Astrocyte of the cerebellum (primary cell): ENCODE results near the gene AOC2.
"Not testable (repeated sequence)": the region's sequence is repeated elsewhere in the genome, so short reads cannot be mapped to it uniquely, and the experiment has no call there.

Experiments
- DNase-seq: peaks from one replicate; pipeline ENCODE4 v3.0.0-alpha.2; 2011; ENCODE audit warnings: low read depth
- H3K4me3 ChIP-seq: 2 replicates; pipeline ENCODE4 v1.5.1; 2011; ENCODE audit warnings: mild to moderate bottlenecking, low read depth, low read length, moderate library complexity
- in situ Hi-C: cut with HindIII; loops from 2 replicates; pipeline ENCODE4 v1.10.0; 2017; ENCODE audit warnings: low sequenced_read_pairs
- TF ChIP-seq, protein P1 (sequence below): IDR thresholded peaks from 2 replicates; pipeline ENCODE4 v1.5.1; 2012; ENCODE audit warnings: low read length, low read depth, moderate library complexity, mild to moderate bottlenecking; ENCODE audit errors: missing control alignments

AOC2 gene

DNA sequence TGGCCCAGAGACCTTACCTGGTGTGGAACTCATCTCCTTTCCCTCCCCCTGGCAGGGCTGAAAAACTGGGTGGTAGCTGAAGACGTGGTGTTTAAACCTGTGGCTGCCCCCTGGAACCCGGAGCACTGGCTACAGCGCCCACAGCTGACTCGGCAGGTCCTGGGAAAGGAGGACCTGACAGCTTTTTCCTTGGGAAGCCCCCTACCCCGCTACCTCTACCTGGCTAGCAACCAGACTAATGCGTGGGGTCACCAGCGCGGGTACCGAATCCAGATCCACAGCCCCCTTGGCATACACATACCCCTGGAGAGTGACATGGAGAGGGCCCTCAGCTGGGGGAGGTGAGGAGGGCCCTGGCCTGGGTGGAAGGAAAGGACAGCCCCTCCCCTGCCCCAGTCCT, 4.7 kb downstream of the AOC2 start:
- in situ Hi-C loops: no loop called here
- H3K4me3 ChIP-seq: no peak overlapping the region

DNA sequence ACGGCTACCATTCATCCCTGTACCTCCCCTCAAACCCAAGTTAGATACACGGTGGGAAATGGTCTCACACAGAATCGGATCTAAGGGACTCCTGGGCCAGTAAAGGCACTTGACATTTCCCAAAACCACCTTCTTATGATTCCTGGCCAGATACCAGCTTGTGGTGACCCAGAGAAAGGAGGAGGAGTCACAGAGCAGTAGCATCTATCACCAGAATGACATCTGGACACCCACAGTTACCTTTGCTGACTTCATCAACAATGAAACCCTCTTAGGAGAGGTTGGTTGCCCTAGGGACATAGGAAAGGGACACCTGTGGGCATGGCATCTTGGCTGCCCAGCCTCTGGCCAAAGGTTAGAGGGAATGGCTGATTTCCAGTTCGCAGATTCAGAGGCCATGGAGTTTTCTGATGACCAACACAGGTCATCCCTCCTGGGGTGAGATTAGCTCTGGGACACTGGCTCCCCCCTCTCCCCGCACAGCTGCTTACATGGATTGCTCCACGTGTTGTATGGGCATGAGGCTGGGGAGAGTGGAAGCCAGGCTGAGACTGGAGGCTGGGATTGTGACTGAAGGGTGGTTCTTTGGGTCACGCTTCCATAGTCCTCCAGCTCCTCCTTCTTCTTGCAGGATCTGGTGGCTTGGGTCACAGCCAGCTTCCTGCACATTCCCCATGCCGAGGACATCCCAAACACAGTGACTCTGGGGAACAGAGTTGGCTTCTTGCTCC, 5.2 kb downstream of the AOC2 start:
- H3K4me3 ChIP-seq: no peak overlapping the region
- TF ChIP-seq, protein P1, sequence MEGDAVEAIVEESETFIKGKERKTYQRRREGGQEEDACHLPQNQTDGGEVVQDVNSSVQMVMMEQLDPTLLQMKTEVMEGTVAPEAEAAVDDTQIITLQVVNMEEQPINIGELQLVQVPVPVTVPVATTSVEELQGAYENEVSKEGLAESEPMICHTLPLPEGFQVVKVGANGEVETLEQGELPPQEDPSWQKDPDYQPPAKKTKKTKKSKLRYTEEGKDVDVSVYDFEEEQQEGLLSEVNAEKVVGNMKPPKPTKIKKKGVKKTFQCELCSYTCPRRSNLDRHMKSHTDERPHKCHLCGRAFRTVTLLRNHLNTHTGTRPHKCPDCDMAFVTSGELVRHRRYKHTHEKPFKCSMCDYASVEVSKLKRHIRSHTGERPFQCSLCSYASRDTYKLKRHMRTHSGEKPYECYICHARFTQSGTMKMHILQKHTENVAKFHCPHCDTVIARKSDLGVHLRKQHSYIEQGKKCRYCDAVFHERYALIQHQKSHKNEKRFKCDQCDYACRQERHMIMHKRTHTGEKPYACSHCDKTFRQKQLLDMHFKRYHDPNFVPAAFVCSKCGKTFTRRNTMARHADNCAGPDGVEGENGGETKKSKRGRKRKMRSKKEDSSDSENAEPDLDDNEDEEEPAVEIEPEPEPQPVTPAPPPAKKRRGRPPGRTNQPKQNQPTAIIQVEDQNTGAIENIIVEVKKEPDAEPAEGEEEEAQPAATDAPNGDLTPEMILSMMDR: no peak
- no peak for DNase-seq
- in situ Hi-C loops: no loop called here

More for the DNA sequence above, 4.7 kb downstream of the AOC2 start:
- no peak for DNase-seq
- TF ChIP-seq, protein P1: no peak

DNA sequence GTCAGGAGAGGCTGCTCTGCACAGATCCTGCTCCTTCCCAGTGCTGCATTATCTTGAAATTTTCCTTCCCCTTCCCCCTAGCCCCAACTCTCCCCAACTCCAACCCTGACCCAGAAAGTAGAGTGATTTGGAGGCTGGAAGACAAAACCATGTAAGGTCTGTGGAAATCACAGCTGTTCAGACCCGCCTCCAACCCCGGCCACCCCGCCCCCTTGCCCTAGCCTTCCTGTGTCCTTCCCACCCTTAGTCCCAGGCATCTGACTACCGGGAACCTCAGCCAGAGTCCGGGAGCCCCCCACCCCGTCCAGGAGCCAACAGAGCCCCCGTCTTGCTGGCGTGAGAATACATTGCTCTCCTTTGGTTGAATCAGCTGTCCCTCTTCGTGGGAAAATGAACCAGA, 6.6 kb downstream of the AOC2 start, which contains the start of gene AOC3:
Gene AOC3 (plus strand): TSS at position 246 of the 400 bp plus-strand sequence. CDS start 145 bp downstream, at position 391.
- no peak within 1 kb of the TSS for H3K4me3 ChIP-seq
- DNase-seq: no peak
- in situ Hi-C loops: no loop called here
- TF ChIP-seq, protein P1: no peak

DNA sequence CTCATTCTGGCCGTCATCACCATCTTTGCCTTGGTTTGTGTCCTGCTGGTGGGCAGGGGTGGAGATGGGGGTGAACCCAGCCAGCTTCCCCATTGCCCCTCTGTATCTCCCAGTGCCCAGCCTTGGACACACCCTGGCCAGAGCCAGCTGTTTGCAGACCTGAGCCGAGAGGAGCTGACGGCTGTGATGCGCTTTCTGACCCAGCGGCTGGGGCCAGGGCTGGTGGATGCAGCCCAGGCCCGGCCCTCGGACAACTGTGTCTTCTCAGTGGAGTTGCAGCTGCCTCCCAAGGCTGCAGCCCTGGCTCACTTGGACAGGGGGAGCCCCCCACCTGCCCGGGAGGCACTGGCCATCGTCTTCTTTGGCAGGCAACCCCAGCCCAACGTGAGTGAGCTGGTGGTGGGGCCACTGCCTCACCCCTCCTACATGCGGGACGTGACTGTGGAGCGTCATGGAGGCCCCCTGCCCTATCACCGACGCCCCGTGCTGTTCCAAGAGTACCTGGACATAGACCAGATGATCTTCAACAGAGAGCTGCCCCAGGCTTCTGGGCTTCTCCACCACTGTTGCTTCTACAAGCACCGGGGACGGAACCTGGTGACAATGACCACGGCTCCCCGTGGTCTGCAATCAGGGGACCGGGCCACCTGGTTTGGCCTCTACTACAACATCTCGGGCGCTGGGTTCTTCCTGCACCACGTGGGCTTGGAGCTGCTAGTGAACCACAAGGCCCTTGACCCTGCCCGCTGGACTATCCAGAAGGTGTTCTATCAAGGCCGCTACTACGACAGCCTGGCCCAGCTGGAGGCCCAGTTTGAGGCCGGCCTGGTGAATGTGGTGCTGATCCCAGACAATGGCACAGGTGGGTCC, 7.2 kb downstream of the AOC2 start:
- DNase-seq, H3K4me3 ChIP-seq, in situ Hi-C loops: not testable (repeated sequence)

DNA sequence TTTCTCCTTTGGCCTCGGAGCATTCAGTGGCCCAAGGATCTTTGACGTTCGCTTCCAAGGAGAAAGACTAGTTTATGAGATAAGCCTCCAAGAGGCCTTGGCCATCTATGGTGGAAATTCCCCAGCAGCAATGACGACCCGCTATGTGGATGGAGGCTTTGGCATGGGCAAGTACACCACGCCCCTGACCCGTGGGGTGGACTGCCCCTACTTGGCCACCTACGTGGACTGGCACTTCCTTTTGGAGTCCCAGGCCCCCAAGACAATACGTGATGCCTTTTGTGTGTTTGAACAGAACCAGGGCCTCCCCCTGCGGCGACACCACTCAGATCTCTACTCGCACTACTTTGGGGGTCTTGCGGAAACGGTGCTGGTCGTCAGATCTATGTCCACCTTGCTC, 8.0 kb downstream of the AOC2 start:
- H3K4me3 ChIP-seq: no peak overlapping the region
- TF ChIP-seq, protein P1: no peak
- no peak for DNase-seq
- in situ Hi-C loops: no loop called here

DNA sequence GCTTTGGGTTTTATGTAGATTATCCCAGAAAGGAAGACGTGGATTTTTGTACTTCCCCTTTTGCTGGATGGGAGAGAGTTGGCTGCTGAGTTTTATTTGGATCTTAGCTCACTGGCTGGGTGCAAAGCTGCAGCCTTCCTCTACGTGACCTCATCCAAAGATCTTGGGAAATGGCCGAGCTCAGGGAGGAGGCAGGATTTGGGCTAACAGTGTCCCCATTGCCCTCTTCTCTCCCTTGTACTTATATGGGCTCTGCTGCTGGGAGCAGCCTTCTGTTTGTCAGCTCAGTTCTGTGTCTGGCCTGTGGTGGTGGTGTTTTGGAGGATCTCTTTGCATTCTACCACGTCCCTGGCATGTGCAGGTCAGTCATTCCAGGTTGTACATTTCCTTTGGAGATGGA, 8.6 kb downstream of the AOC2 start:
- in situ Hi-C loops: no loop called here

More for the DNA sequence above, 8.6 kb downstream of the AOC2 start:
- no peak overlapping the region for H3K4me3 ChIP-seq
- TF ChIP-seq, protein P1: no peak
- DNase-seq: no peak
